ENCODE measurements around the gene LSAMP.

The LSAMP gene

GRCh38 chr3:116350119-116350733, 95.1 kb downstream of the LSAMP start:
- no peak for TF ChIP-seq CTCF (IDR thresholded peaks at IDR 0.05)

- TF ChIP-seq CTCF (IDR thresholded peaks at IDR 0.05), result no peak
These were observed 97.1 kb downstream of the LSAMP start for GRCh38 chr3:116348216-116348615.

DNA sequence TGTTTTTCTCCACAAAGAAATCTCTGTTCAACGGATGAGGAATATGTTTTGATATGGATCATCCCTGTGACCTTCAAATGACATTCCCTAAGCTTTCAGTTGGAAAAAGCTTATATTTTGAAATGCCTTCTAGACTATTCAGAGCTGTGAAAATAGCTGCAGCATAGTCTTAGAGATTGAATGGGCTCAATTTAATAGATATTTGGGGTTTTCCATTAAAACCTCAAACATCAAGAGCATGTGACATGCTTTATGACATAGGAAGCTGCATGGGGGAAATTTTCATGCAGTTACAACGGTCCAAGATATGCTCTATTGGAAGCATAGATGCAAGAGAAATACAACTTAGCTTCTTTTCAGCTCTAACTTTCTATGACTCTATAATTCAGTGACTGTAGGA, 102.8 kb downstream of the LSAMP start:
- no peak for TF ChIP-seq CTCF (IDR thresholded peaks at IDR 0.05)

DNA sequence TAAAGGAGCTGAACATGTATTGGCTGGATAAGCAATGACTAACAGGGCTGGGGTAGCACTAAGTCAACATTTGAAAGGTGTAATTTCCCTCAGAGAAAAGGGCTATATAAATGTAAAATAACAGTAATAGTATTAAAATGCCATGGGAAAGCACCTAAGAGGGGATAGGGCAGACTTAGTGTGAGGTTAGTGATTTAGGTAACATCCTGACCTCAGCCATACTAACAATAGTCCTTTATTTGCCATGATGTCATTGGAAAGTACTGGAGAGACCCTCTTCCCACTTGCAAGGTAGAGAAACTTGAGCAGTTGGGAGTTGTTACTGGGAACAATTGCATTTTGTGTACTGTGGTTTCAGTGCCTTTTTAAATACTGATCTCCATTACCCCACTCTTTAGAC, 103.4 kb downstream of the LSAMP start:
- no peak for TF ChIP-seq CTCF (IDR thresholded peaks at IDR 0.05)

GRCh38 chr3:116341381-116341780, 103.9 kb downstream of the LSAMP start:
- TF ChIP-seq CTCF (IDR thresholded peaks at IDR 0.05), result no peak

- no peak for TF ChIP-seq CTCF (IDR thresholded peaks at IDR 0.05)
These were observed 104.5 kb downstream of the LSAMP start for GRCh38 chr3:116340680-116341216.

DNA sequence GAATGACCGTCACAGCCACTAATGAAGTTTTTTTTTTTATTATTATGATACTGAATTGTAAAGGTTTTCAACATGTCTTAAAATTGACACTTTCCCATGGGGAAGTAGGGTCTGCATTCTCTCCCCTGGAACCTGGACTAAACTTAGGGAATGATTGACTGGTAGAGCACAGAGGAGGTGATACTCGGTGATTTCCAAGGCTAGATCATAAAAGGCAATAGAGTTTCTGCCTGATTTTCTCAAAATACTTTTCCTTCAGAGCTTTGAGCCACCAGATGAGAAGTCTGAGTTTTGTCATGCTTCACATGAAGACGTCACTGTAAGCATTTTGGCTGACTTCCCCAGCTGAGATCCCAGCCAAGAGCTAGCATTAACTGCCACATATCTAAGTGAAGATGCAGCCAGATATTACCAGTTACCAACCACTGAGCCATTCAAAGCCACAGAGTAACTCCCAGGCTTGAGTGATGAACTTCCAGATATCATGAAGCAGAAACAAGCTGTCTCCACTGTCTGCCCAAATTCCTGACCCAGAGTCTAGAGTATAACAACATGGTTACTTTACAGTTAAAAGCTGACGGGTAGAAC, 105.8 kb downstream of the LSAMP start:
- no peak for TF ChIP-seq CTCF (IDR thresholded peaks at IDR 0.05)

Data from LNCAP (cell line).